Neural progenitor cell (in vitro differentiated cells): ENCODE results near the gene RASIP1. TPM values are rescaled to one million over a fixed set of nuclear protein-coding genes. Genes with fewer than 3 reads are reported as not detected.

Experiments used
- DNase-seq: peaks from one replicate; pipeline ENCODE4 v3.0.0-alpha.2; 2016; ENCODE audit warnings: low spot score
- H2AFZ ChIP-seq: fragments of 200-600 bp; sonication (generic); replicated peaks from 2 replicates; pipeline ENCODE4 v1.6.1; 2016; ENCODE audit warnings: antibody characterized with exemption
- H3F3A ChIP-seq: fragments of 200-600 bp; sonication (generic); 2 replicates; pipeline ENCODE4 v1.6.1; 2016; ENCODE audit warnings: antibody characterized with exemption, low read depth
- H3K27ac ChIP-seq: fragments of 200-600 bp; sonication (generic); 2 replicates; pipeline ENCODE4 v1.5.1; 2016; ENCODE audit warnings: mild to moderate bottlenecking
- H3K27me3 ChIP-seq: fragments of 200-600 bp; sonication (generic); 2 replicates; pipeline ENCODE4 v1.6.1; 2016; ENCODE audit warnings: mild to moderate bottlenecking, moderate library complexity
- H3K36me3 ChIP-seq: fragments of 200-600 bp; sonication (generic); 2 replicates; pipeline ENCODE4 v1.5.1; 2016
- H3K4me1 ChIP-seq: fragments of 200-600 bp; sonication (generic); 2 replicates; pipeline ENCODE4 v1.6.1; 2016; ENCODE audit warnings: mixed run types
- H3K4me2 ChIP-seq: fragments of 200-600 bp; sonication (generic); 2 replicates; pipeline ENCODE4 v1.6.1; 2016
- H3K4me3 ChIP-seq: fragments of 200-600 bp; sonication (generic); 2 replicates; pipeline ENCODE4 v1.5.1; 2016
- H3K79me2 ChIP-seq: fragments of 200-600 bp; sonication (generic); 2 replicates; pipeline ENCODE4 v1.6.1; 2016; ENCODE audit warnings: low read depth
- H3K9ac ChIP-seq: fragments of 200-600 bp; sonication (generic); 2 replicates; pipeline ENCODE4 v1.6.1; 2016
- H3K9me3 ChIP-seq: fragments of 200-600 bp; sonication (generic); 2 replicates; pipeline ENCODE4 v1.5.1; 2016; ENCODE audit warnings: low read depth
- H4K20me1 ChIP-seq: fragments of 200-600 bp; sonication (generic); 2 replicates; pipeline ENCODE4 v1.6.1; 2016; ENCODE audit warnings: low read depth
- H3K27ac Mint-ChIP-seq: 3 replicates; pipeline ENCODE4 v1.8.0; 2021; ENCODE audit warnings: mixed read lengths
- H3K27me3 Mint-ChIP-seq: 2 replicates; pipeline ENCODE4 v1.8.0; 2022; ENCODE audit warnings: low read depth, mild to moderate bottlenecking, inconsistent platforms, moderate library complexity, mixed read lengths; ENCODE audit not compliant: insufficient read depth
- H3K36me3 Mint-ChIP-seq: 3 replicates; pipeline ENCODE4 v1.8.0; 2021; ENCODE audit warnings: mixed read lengths
- H3K4me1 Mint-ChIP-seq: 3 replicates; pipeline ENCODE4 v1.8.0; 2021; ENCODE audit warnings: mixed read lengths
- H3K4me3 Mint-ChIP-seq: 3 replicates; pipeline ENCODE4 v1.8.0; 2021; ENCODE audit warnings: mild to moderate bottlenecking, moderate library complexity, mixed read lengths
- H3K9me3 Mint-ChIP-seq: 3 replicates; pipeline ENCODE4 v1.8.0; 2020; ENCODE audit warnings: mixed read lengths
- EZH2 ChIP-seq: fragments of 200-600 bp; sonication (generic); IDR thresholded peaks from 2 replicates; pipeline ENCODE4 v1.6.1; 2017; ENCODE audit warnings: antibody characterized with exemption, mild to moderate bottlenecking, moderate library complexity
- EZH2phosphoT487 ChIP-seq: fragments of 200-600 bp; sonication (generic); IDR thresholded peaks from 2 replicates; pipeline ENCODE4 v1.6.1; 2017; ENCODE audit warnings: antibody characterized with exemption
- total RNA-seq: library from RNA; depleted of rRNA; stranded (reverse); fragments of >200 nt; gene quantifications from 2 replicates; pipeline ENCODE4 v1.2.3, GENCODE V29; 2015; ENCODE audit warnings: low replicate concordance
- TF ChIP-seq, protein P1 (sequence below): fragments of 200-600 bp; sonication (generic); IDR thresholded peaks from 2 replicates; pipeline ENCODE4 v1.5.1; 2017; ENCODE audit warnings: antibody characterized with exemption, mild to moderate bottlenecking

The RASIP1 gene
- total RNA-seq, 1 donor from 2014 or later: 0.86 TPM

DNA sequence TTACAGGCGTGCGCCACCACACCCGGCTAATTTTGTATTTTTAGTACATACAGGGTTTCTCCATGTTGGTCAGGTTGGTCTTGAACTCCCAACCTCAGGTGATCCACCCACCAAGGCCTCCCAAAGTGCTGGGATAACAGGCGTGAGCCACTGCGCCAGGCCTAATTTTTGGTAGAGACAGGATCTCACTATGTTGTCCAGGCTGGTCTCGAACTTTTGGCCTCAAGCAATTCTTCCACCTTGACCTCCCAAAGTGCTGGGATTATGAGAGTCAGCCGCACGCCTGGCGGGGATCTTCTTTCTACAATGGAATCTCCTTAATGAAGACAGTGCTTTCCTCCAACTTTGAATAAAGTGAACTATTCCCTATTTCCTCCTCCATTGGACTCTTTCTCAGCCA lies 5.8 kb downstream of the RASIP1 start:
- no peak overlapping the region for H3K27ac Mint-ChIP-seq
- Histone ChIP-seq H4K20me1 (no peaks in the 10 kb centered on the region), H3K27me3 (peaks cover 8% of the 10 kb centered on the region), H3K79me2 (no peaks in the 10 kb centered on the region), H3K27ac (no peak overlapping the region), H3K36me3 (no peaks in the 10 kb centered on the region), H3K4me1 (peaks cover 12% of the 10 kb centered on the region), H3K9ac (no peak overlapping the region), H3F3A (peaks cover 28% of the 10 kb centered on the region), H3K4me3 (peak overlapping the region; percentile 61), H3K4me2 (peak overlapping the region; percentile 76), H2AFZ (no peak overlapping the region), H3K9me3 (no peaks in the 10 kb centered on the region)
- H3K4me3 Mint-ChIP-seq: peak overlapping the region; percentile 81
- peaks cover 18% of the 10 kb centered on the region for H3K27me3 Mint-ChIP-seq
- peaks cover 21% of the 10 kb centered on the region for H3K4me1 Mint-ChIP-seq
- H3K36me3 Mint-ChIP-seq: peaks cover 3% of the 10 kb centered on the region
- H3K9me3 Mint-ChIP-seq: peaks cover 3% of the 10 kb centered on the region
- TF ChIP-seq, protein P1, sequence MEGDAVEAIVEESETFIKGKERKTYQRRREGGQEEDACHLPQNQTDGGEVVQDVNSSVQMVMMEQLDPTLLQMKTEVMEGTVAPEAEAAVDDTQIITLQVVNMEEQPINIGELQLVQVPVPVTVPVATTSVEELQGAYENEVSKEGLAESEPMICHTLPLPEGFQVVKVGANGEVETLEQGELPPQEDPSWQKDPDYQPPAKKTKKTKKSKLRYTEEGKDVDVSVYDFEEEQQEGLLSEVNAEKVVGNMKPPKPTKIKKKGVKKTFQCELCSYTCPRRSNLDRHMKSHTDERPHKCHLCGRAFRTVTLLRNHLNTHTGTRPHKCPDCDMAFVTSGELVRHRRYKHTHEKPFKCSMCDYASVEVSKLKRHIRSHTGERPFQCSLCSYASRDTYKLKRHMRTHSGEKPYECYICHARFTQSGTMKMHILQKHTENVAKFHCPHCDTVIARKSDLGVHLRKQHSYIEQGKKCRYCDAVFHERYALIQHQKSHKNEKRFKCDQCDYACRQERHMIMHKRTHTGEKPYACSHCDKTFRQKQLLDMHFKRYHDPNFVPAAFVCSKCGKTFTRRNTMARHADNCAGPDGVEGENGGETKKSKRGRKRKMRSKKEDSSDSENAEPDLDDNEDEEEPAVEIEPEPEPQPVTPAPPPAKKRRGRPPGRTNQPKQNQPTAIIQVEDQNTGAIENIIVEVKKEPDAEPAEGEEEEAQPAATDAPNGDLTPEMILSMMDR: no peak
- no peak for DNase-seq

DNA sequence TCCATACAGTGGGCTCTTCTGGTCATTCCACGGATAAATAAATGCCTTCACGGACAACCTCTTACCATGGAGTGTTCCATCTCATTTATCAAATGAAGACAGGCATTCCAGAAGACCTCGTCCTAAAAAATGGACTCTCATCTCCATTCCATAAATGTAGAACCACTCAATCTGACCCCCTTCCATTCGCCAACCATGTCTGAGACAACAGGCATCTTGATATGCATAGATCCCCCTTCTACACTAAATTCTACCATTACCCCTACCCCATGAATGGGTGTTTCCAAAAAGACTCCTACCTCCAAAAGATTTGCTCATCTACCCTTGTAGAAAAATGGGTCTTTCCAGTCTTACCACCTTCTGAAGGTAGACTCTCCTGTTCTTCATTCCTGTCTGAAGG lies 9.0 kb downstream of the RASIP1 start:
- no peaks in the 10 kb centered on the region for H3K36me3 ChIP-seq
- Mint-ChIP-seq H3K4me1 (peaks cover 5% of the 10 kb centered on the region), H3K9me3 (peaks cover 3% of the 10 kb centered on the region), H3K27me3 (peaks cover 17% of the 10 kb centered on the region), H3K4me3 (no peak overlapping the region), H3K27ac (no peak overlapping the region), H3K36me3 (peaks cover 5% of the 10 kb centered on the region)
- H3K79me2 ChIP-seq: no peaks in the 10 kb centered on the region
- no peak overlapping the region for H2AFZ ChIP-seq
- no peak overlapping the region for H3K27ac ChIP-seq
- TF ChIP-seq, protein P1: no peak
- TF ChIP-seq EZH2phosphoT487 (no peak), EZH2 (no peak)
- H4K20me1 ChIP-seq: no peaks in the 10 kb centered on the region
- H3K27me3 ChIP-seq: no peaks in the 10 kb centered on the region
- no peak overlapping the region for H3K4me2 ChIP-seq
- DNase-seq: no peak
- no peaks in the 10 kb centered on the region for H3K9me3 ChIP-seq
- H3F3A ChIP-seq: peaks cover 7% of the 10 kb centered on the region
- no peak overlapping the region for H3K9ac ChIP-seq
- no peaks in the 10 kb centered on the region for H3K4me1 ChIP-seq
- H3K4me3 ChIP-seq: no peak overlapping the region

DNA sequence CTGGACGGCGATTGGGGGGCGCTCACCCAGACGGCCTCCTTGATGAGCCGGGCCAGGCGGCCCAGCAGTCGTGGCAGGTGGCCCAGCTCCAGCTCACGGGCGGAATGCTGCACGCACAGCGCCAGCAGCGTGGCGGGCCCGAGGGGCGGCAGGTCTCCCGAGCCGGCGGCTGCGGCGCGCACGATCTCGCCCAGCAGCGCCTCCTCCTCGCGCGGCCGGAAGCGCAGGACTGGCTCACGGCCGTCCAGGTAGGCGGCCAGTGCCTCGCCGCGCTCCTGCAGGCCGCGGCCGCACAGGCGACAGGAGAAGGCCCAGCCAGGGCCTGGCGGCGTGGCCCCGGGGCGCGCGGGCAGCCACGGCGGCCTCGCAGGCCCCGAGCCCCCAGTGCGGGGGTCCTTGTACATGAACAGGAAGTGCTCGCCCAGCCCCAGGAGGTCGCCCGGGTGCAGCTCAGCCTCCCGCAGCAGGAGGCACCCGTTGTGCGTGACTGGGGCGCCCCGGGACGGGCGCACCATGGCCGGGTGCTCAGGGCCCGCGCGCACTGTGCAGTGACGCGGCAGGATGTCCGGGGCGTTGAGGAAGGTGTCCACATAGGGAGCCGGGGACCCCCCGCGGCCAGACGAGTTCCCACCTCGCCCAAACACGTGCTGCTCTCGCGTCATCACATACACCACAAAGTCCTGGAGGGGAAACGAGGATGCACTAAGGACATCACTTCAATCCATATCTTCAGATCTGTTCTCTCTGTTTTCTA lies 11.3 kb downstream of the RASIP1 start:
- Histone ChIP-seq H3K79me2 (no peaks in the 10 kb centered on the region), H3K36me3 (no peaks in the 10 kb centered on the region), H3K4me3 (no peak overlapping the region), H3K9ac (no peak overlapping the region), H3K4me1 (no peaks in the 10 kb centered on the region), H3K27ac (no peak overlapping the region), H3K27me3 (no peaks in the 10 kb centered on the region), H3F3A (no peaks in the 10 kb centered on the region), H3K4me2 (no peak overlapping the region), H4K20me1 (no peaks in the 10 kb centered on the region), H3K9me3 (no peaks in the 10 kb centered on the region), H2AFZ (no peak overlapping the region)
- Mint-ChIP-seq H3K4me3 (no peak overlapping the region), H3K27ac (no peak overlapping the region), H3K36me3 (peaks cover 8% of the 10 kb centered on the region), H3K4me1 (peaks cover 10% of the 10 kb centered on the region), H3K27me3 (peaks cover 18% of the 10 kb centered on the region), H3K9me3 (peaks cover 3% of the 10 kb centered on the region)
- DNase-seq: peak; percentile 50
- TF ChIP-seq EZH2: no peak
- TF ChIP-seq, protein P1: peak; percentile 6
